Pancreas (tissue), 10 donors: ENCODE data around the gene CABP1. TPM values are rescaled to one million over a fixed set of nuclear protein-coding genes. Genes with fewer than 3 reads are reported as not detected.

ENCODE experiments used
- ATAC-seq, 4 donors: fragments of 200-7000 bp; cut with Tn5 transposase; one replicate each; pipeline versions ENCODE4 v1.8.0 to v1.9.1; 2020; ENCODE audit warnings: mild to moderate bottlenecking in 4 of 4, moderate library complexity in 4 of 4
- DNase-seq, 6 donors: peaks; one replicate each; pipeline ENCODE4 v3.0.0-alpha.2; 2020
- FAIRE-seq: peaks from 2 replicates; lab custom pipeline; 2012; peaks lifted over from hg19 to GRCh38; lab: Jason Lieb, UNC
- H3K27ac ChIP-seq, 4 donors: fragments of 200-600 bp; sonication (generic); 1 replicate in 3 of 4; 2 replicates in 1 of 4; pipeline versions ENCODE4 v1.5.0 to v1.8.0; 2020
- H3K27me3 ChIP-seq, 4 donors: fragments of 200-600 bp; one replicate each; pipeline ENCODE4 v1.8.0; 2021
- H3K36me3 ChIP-seq, 3 donors: fragments of 200-600 bp; sonication (generic) in 1 of 3; one replicate each; pipeline versions ENCODE4 v1.5.0 to v1.8.0; 2020 to 2021
- H3K4me1 ChIP-seq, 3 donors: fragments of 200-600 bp; one replicate each; pipeline ENCODE4 v1.8.0; 2021
- H3K4me3 ChIP-seq, 4 donors: fragments of 200-600 bp; sonication (generic) in 2 of 4; one replicate each; pipeline versions ENCODE4 v1.5.0 to v1.8.0; 2020 to 2021
- H3K9me3 ChIP-seq, 4 donors: fragments of 200-600 bp; one replicate each; pipeline ENCODE4 v1.8.0; 2021
- WGBS, 2 donors: extraction: QIAGEN DNeasy Blood & Tissue Kit; methylation state at CpG; one replicate each; pipeline ENCODE4 v1.1.7; 2013; 5-methylcytosine and 5-hydroxymethylcytosine counted together
- intact Hi-C, 3 donors: fragments of 100-400 bp; cut with DNase I; formaldehyde crosslinking; loops; one replicate each; pipeline versions ENCODE4 v1.11.1 to v1.14.2; 2022
- polyA plus RNA-seq, 2 donors: library from polyadenylated mRNA; stranded (reverse); fragments of 200-250 nt; gene quantifications; one replicate each; pipeline ENCODE4 v1.2.3, GENCODE V29; 2013
- total RNA-seq, 6 donors: library from RNA; stranded (reverse); fragmentation: NEBNext Ultra II Directional in 4 of 6; extraction: Animal tissue kit (Norgen Biotek cat#: 25700) in 4 of 6; gene quantifications; one replicate each; pipeline versions ENCODE4 v1.2.1 to v1.2.4, GENCODE V29; 2021 to 2023
- TF ChIP-seq, protein P1 (sequence below), 4 donors: fragments of 200-600 bp; sonication (generic) in 3 of 4; IDR thresholded peaks; one replicate each; pipeline versions ENCODE4 v1.5.0 to v1.8.0; 2021; ENCODE audit warnings: antibody characterized with exemption in 4 of 4
- donor health status: healthy with polysubstance abuse.
- donor health status: DM: no; HTN: no; CAD: no; lungs with moderate emphysema.
- donor health status: DM: no; HTN: no; CAD: no.
- donor health status: control.
- donor health status: control.
- donor health status: Bipolar disorder and iron deficiency.
- donor health status: DM: yes; HTN: yes; CAD: no.
- donor health status: DM: no; HTN: no; CAD: no.
- donor health status: DM: no; HTN: no; CAD: no.
- donor health status: DM: yes; HTN: yes; CAD: no.

The CABP1 gene
- total and polyA plus RNA-seq, 8 donors: 0.12 to 5.7 (median 0.54) TPM

DNA sequence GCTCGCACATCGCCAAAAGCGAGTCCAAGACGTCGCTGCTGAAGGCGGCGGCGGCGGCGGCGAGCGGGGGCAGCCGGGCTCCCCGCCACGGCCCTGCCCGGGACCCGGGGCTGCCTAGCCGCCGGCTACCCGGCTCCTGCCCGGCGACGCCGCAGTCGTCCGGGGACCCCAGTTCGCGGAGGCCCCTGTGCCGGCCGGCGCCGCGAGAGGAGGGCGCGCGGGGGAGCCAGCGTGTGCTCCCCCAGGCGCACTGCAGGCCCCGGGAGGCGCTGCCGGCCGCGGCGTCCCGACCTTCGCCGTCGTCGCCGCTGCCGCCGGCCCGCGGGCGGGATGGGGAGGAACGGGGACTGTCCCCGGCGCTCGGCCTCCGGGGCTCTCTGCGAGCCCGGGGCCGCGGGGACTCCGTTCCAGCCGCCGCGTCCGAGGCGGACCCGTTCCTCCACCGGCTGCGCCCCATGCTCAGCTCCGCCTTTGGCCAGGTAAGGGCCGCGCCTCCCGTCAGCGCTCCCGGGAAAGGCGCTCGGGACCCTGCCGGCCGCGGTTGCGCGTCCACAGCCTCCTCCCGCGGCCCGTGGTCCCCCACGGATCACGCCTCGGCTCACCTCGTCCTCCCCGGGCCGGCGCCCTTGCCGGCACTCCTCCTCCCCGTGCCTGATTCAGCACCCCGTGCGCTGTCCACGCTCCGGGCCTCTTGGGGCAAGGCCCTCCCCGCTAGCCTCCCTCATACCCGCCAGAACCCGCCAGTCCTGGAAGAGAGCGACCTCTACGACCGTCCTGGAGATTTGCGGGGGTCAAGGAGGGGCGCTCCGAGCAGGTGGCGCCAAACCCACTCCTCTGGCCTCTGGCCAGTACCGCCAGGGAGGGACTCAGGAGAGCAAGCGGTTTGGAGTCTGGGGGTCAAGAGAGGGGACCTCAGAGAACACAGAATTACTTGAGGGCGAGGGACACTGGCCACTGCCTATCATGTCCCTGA is 721 bp downstream of the CABP1 start:
- peaks cover 0 to 11% (median 0%) of the 10 kb centered on the region in 4 donors for H3K27me3 ChIP-seq
- intact Hi-C loops: loop anchor here in 1 of 3 donors (10.0 kb wide), 2 partner anchors 56 to 74 kb away; partner anchors contain the start of genes POP5 and UNC119B
- TF ChIP-seq, protein P1, sequence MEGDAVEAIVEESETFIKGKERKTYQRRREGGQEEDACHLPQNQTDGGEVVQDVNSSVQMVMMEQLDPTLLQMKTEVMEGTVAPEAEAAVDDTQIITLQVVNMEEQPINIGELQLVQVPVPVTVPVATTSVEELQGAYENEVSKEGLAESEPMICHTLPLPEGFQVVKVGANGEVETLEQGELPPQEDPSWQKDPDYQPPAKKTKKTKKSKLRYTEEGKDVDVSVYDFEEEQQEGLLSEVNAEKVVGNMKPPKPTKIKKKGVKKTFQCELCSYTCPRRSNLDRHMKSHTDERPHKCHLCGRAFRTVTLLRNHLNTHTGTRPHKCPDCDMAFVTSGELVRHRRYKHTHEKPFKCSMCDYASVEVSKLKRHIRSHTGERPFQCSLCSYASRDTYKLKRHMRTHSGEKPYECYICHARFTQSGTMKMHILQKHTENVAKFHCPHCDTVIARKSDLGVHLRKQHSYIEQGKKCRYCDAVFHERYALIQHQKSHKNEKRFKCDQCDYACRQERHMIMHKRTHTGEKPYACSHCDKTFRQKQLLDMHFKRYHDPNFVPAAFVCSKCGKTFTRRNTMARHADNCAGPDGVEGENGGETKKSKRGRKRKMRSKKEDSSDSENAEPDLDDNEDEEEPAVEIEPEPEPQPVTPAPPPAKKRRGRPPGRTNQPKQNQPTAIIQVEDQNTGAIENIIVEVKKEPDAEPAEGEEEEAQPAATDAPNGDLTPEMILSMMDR (IDR thresholded peaks at IDR 0.05): no peak
- 1 to 2% methylated on average over 42 to 115 of the region's 115 CpGs for WGBS, 2 donors
- peaks cover 0 to 5% (median 4%) of the 10 kb centered on the region in 3 donors for H3K4me1 ChIP-seq
- no peak overlapping the region for H3K27ac ChIP-seq
- no peak for FAIRE-seq
- ATAC-seq: peak; percentile 91 to 94 (median 93)
- H3K9me3 ChIP-seq: no peaks in the 10 kb centered on the region
- peak overlapping the region; percentile 11 to 55 (median 33) for H3K4me3 ChIP-seq
- no peaks in the 10 kb centered on the region for H3K36me3 ChIP-seq
- DNase-seq: peak; percentile 49 to 91 (median 68)

DNA sequence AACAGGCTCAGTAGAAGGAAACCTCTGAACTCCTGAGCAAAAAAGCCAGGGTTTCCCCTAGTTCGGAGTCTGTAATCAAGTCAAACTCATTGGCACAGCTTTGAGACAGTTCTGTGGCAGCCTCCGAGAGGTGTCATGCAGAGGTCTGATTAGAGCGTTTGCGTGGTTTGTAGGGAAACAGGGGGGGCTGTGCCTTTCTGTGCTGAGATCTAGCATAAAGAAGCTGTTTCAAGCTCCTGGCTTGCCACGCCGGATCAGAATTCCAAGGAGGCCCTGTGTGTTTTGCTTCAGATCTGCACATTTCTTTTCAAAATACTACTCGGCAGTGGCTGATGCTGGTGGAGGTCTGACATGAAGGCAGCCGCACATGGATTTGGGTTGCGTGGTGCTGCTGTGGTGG is 1.7 kb downstream of the CABP1 start:
- Histone ChIP-seq H3K36me3 (no peaks in the 10 kb centered on the region), H3K4me3 (no peak overlapping the region), H3K9me3 (no peaks in the 10 kb centered on the region), H3K27ac (no peak overlapping the region), H3K4me1 (peaks cover 0 to 5% (median 4%) of the 10 kb centered on the region in 3 donors), H3K27me3 (peaks cover 0 to 11% (median 0%) of the 10 kb centered on the region in 4 donors)
- DNase-seq: no peak
- 68 to 70% methylated on average over 9 of the region's 9 CpGs for WGBS, 2 donors
- ATAC-seq: no peak
- TF ChIP-seq, protein P1 (IDR thresholded peaks at IDR 0.05): no peak
- intact Hi-C loops: loop anchor here in 1 of 3 donors (10.0 kb wide), 2 partner anchors 57 to 73 kb away; partner anchors contain the start of genes POP5 and UNC119B
- FAIRE-seq: no peak

DNA sequence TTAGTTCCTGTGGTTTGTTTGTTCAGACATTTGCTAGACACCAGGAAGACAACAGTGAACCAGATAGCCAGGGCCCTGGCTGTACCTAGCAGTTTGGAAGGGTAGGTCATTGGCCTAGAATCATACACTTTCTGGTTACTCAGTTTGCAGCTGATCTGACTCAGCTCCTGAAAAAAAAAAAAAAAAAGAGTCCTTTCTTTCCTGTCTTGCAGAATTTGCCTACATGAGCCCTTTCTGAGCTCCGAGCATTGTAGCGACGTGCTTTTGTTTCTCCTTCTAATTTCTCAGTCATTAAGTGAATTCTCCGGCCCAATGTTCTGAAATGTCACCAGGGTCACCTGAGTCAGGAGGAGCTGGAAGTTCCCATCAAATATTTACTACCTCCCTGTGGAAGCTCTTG is 2.4 kb downstream of the CABP1 start:
- Histone ChIP-seq H3K4me3 (no peak overlapping the region), H3K27ac (no peak overlapping the region), H3K36me3 (no peaks in the 10 kb centered on the region), H3K4me1 (peaks cover 0 to 5% (median 4%) of the 10 kb centered on the region in 3 donors), H3K9me3 (no peaks in the 10 kb centered on the region), H3K27me3 (peaks cover 0 to 11% (median 0%) of the 10 kb centered on the region in 4 donors)
- 74 to 82% methylated on average over 4 of the region's 4 CpGs for WGBS, 2 donors
- TF ChIP-seq, protein P1 (IDR thresholded peaks at IDR 0.05): no peak
- ATAC-seq: no peak
- DNase-seq: no peak
- intact Hi-C loops: loop anchor here in 1 of 3 donors (10.0 kb wide), 2 partner anchors 58 to 72 kb away; partner anchors contain the start of genes POP5 and UNC119B
- FAIRE-seq: no peak

DNA sequence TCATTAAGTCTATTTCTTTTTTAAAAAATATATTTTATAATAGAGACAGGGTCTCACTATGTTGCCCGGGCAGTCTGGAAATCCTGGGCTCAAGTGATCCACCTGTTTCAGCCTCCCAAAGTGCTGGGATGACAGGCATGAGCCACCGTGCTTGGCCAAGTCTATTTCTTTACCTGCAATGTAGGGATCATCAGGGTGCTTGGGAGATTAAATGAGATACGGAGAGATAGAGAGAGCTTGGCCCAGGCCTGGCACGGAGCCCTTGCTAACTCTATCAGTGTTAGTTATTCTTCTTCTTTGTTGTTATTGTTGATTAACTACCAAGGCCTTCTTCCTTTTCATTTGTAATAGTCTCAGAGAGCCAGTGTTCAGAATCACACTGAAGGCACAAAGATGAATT is 3.1 kb downstream of the CABP1 start:
- no peaks in the 10 kb centered on the region for H3K36me3 ChIP-seq
- H3K9me3 ChIP-seq: no peaks in the 10 kb centered on the region
- DNase-seq (no peak), ATAC-seq (no peak), FAIRE-seq (no peak)
- peaks cover 0 to 11% (median 0%) of the 10 kb centered on the region in 4 donors for H3K27me3 ChIP-seq
- TF ChIP-seq, protein P1 (IDR thresholded peaks at IDR 0.05): no peak
- H3K4me3 ChIP-seq: no peak overlapping the region
- 50 to 67% methylated on average over 4 of the region's 4 CpGs for WGBS, 2 donors
- intact Hi-C loops: loop anchor here in 1 of 3 donors (10.0 kb wide), 2 partner anchors 59 to 71 kb away; partner anchors contain the start of genes POP5 and UNC119B
- no peak overlapping the region for H3K27ac ChIP-seq
- peaks cover 0 to 5% (median 4%) of the 10 kb centered on the region in 3 donors for H3K4me1 ChIP-seq
